BJ (cell line): ENCODE results near the gene RRP1. TPM values are rescaled to one million over a fixed set of nuclear protein-coding genes. Genes with fewer than 3 reads are reported as not detected.

Experiments
- CTCF ChIA-PET: fragments of 350-600 bp; formaldehyde crosslinking; extraction: SDS; loops from one replicate; lab custom pipeline; 2021; ENCODE audit warnings: antibody characterized with exemption, inconsistent platforms; lab: Yijun Ruan, JAX
- POLR2A ChIA-PET: fragments of 300-600 bp; sonication (Branson Sonifier 250); formaldehyde crosslinking; extraction: SDS; loops from one replicate; lab custom pipeline; 2021; ENCODE audit warnings: antibody characterized with exemption; lab: Charles Lee
- DNase-seq: peaks from one replicate; pipeline ENCODE4 v3.0.0-alpha.2; 2011; ENCODE audit warnings: low read depth
- H3K27me3 ChIP-seq: 2 replicates; pipeline ENCODE4 v1.6.0; 2011; ENCODE audit warnings: low read length; ENCODE audit not compliant: control insufficient read depth, insufficient read depth
- H3K36me3 ChIP-seq: 2 replicates; pipeline ENCODE4 v1.5.1; 2011; ENCODE audit warnings: low read length; ENCODE audit not compliant: control insufficient read depth, insufficient read depth
- H3K4me3 ChIP-seq: 2 replicates; pipeline ENCODE4 v1.5.1; 2011; ENCODE audit warnings: low read depth, mild to moderate bottlenecking, control low read depth, low read length
- polyA plus RNA-seq: library from polyadenylated mRNA; depleted of rRNA; stranded (reverse); fragments of >200 nt; gene quantifications from 2 replicates; pipeline ENCODE4 v1.2.3, GENCODE V29; 2011; rRNA removed
- small RNA-seq: library from RNA; depleted of rRNA; stranded (forward); fragments of <200 nt; gene quantifications from one replicate; pipeline ENCODE3, GENCODE V24; 2012; ENCODE audit warnings: low replicate concordance, low read depth; ENCODE audit not compliant: insufficient read length
- TF ChIP-seq, protein P1 (sequence below): IDR thresholded peaks from 2 replicates; pipeline ENCODE4 v1.5.1; 2011; ENCODE audit warnings: low read depth, mild to moderate bottlenecking, control low read depth, inconsistent platforms, low read length, moderate library complexity; ENCODE audit not compliant: insufficient read depth

RRP1 gene
- polyA plus RNA-seq, 1 experiment, result 14.4 TPM

DNA sequence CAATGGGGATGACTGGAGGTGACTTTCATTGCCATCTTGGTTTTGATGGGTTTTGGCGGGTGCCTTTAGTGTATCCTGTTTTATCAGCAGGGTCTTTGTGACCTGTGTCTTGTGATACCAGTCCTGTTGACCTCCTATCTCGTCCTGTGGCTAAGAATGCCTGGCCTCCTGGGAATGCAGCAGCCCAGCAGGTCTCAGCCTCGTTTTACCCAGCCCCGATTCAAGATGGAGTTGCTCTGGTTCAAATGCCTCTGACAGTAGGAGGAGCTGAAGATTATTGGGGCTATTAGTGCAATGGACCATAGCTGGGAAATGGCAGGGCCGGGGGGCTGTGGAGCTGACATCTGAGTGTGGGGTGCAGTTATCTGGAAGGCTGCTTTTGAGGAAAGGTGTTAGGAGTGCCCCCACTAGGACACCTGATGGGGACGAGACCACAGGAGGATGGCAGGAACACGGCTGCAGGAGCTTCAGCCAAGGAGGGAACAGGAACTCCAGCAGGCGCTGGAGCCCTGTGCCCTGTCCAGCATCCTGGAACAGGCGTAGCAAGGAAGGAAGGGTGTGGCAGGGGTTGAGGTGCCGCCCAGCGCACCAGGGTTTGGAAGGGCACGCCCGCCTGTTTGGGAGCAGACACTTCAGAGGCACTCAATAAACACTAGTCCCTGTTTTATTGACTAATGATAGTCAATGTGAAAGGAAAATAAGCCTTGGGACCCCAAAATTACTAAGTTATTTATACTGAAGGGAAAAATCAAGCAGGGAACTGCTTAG is 60.3 kb downstream of the RRP1 start:
- CTCF ChIA-PET, result interaction anchor here (0.8 kb wide), 1 partner anchor 78 kb away, joined by 3 read pairs; no protein-coding TSS in a partner anchor
- no peaks in the 10 kb centered on the region for H3K36me3 ChIP-seq
- peaks cover 1% of the 10 kb centered on the region; the same call in 1 of the 2 replicates for H3K27me3 ChIP-seq
- no peak overlapping the region for H3K4me3 ChIP-seq
- POLR2A ChIA-PET, result no interaction called here
- DNase-seq, result no peak
- TF ChIP-seq, protein P1, sequence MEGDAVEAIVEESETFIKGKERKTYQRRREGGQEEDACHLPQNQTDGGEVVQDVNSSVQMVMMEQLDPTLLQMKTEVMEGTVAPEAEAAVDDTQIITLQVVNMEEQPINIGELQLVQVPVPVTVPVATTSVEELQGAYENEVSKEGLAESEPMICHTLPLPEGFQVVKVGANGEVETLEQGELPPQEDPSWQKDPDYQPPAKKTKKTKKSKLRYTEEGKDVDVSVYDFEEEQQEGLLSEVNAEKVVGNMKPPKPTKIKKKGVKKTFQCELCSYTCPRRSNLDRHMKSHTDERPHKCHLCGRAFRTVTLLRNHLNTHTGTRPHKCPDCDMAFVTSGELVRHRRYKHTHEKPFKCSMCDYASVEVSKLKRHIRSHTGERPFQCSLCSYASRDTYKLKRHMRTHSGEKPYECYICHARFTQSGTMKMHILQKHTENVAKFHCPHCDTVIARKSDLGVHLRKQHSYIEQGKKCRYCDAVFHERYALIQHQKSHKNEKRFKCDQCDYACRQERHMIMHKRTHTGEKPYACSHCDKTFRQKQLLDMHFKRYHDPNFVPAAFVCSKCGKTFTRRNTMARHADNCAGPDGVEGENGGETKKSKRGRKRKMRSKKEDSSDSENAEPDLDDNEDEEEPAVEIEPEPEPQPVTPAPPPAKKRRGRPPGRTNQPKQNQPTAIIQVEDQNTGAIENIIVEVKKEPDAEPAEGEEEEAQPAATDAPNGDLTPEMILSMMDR, result no peak

DNA sequence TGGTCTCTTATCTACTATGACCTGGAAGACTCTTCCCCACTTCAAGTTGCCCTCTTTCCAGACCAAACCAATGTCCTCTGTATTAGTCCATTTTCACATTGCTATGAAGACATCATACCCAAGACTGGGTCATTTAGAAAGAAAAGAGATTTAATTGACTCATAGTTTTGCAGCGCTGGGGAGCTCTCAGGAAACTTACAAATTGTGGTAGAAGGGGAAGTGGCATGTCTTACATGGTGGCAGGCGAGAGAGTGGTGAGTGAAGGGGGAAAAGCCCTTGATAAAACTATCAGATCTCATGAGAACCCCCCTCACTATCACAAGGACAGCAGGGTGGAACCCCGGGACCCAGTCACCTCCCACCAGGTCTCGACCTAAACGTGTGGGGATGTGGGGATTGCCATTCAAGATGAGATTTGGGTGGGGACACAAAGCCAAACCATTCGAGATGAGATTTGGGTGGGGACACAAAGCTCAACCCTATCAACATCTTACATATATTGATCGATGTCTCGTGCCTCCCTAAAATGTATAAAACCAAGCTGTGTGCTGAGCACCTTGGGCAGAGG is 61.4 kb downstream of the RRP1 start:
- no peak for DNase-seq
- ChIA-PET POLR2A (no interaction called here), CTCF (no interaction called here)
- Histone ChIP-seq H3K36me3 (no peaks in the 10 kb centered on the region), H3K27me3 (peaks cover 1% of the 10 kb centered on the region; the same call in 1 of the 2 replicates), H3K4me3 (no peak overlapping the region)
- TF ChIP-seq, protein P1, result no peak

DNA sequence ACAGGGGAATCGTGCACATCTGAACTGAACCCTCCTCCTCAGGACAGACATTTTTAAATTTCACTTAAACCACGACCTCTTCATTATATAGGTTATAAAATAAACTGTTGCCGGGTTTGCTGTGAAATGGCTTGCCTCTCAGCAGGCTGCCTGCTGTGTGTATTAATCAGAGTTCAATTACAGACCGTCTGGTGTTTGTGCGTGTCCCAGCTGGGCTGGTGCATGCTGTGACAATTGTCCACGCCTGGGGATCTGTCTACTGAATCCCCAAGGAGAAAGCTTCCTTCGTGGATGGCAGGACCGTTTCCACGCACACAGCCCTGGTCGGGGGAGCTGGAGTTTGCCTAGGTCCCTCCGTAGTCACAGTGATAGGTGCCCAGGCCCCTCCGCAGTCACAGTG is 62.2 kb downstream of the RRP1 start:
- ChIA-PET POLR2A (no interaction called here), CTCF (no interaction called here)
- TF ChIP-seq, protein P1, result no peak
- DNase-seq, result no peak
- Histone ChIP-seq H3K27me3 (peaks cover 1% of the 10 kb centered on the region; the same call in 1 of the 2 replicates), H3K36me3 (no peaks in the 10 kb centered on the region), H3K4me3 (no peak overlapping the region)

DNA sequence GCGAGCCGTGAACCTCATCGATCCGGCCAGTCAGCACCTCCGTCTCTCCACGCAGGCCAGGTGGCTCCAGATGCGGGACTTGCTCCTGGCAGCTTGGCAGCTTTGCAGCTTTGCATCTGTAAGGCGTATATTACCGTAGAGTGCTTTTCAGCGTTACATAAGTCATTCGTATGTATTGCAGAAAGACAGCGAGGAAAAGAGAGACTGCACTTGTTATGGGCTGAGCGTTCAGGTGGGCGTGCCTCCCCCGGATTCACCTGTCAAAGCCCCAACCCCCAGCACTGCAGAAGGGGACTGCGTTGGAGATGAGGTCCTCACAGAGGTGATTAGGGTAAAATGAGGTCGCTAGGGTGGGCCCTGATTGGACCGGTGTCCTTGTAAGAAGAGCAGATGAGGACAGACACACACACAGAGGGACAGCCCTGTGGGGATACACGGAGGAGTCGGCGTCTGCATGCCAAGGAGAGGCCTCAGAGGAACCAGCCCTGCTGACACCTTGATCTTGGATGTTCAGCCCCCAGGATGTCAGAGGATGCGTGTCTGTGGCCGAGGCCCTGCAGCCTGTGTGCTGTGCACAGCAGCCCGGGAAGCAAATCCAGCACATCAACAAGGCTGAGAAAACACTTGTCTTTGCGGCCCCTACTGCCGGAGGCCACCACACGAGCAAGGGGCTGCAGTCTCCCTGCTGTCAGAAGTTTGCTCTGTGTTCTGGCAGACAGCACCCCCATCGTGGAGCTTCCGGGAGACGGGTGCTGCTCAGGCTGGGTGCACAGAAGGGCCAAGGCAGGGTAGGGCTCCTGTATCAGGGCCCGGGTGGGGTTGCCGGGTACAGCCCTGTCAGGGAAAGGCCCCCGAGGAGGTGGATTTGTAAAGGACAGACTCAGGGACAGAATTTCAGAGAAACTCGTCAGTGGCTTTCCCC is 64.7 kb downstream of the RRP1 start:
- ChIA-PET POLR2A (no interaction called here), CTCF (interaction anchor here (1.1 kb wide), 1 partner anchor 9 kb away, joined by 3 read pairs; no protein-coding TSS in a partner anchor)
- TF ChIP-seq, protein P1, result no peak
- no peak for DNase-seq
- no peak overlapping the region for H3K4me3 ChIP-seq
- peaks cover 1% of the 10 kb centered on the region; the same call in 1 of the 2 replicates for H3K27me3 ChIP-seq
- no peaks in the 10 kb centered on the region for H3K36me3 ChIP-seq

Small RNAs within 50 kb of the gene (small RNA-seq; reads per million reads assigned to genes)
- not detected for gene AP001052.1

Other genes starting within 250 kb of the RRP1 start
- gene HSF2BP, start 130.1 kb upstream of the RRP1 start, polyA plus RNA-seq, result 1.2 TPM in 2 replicates
- 11.6 and 12.3 TPM in 2 replicates for gene RRP1B, start 130.0 kb upstream of the RRP1 start, polyA plus RNA-seq
- gene PDXK, start 70.4 kb upstream of the RRP1 start, polyA plus RNA-seq, result 143 and 192 TPM in 2 replicates
- 58.2 and 66.5 TPM in 2 replicates for gene CSTB, start 13.3 kb upstream of the RRP1 start, polyA plus RNA-seq
- gene AGPAT3, start 75.6 kb downstream of the RRP1 start, polyA plus RNA-seq, result 39.7 and 68.5 TPM in 2 replicates
- gene TRAPPC10, start 222.7 kb downstream of the RRP1 start, polyA plus RNA-seq, result 24.5 and 31.4 TPM in 2 replicates